Measurements from ENCODE around the gene ARNT2.

DNA sequence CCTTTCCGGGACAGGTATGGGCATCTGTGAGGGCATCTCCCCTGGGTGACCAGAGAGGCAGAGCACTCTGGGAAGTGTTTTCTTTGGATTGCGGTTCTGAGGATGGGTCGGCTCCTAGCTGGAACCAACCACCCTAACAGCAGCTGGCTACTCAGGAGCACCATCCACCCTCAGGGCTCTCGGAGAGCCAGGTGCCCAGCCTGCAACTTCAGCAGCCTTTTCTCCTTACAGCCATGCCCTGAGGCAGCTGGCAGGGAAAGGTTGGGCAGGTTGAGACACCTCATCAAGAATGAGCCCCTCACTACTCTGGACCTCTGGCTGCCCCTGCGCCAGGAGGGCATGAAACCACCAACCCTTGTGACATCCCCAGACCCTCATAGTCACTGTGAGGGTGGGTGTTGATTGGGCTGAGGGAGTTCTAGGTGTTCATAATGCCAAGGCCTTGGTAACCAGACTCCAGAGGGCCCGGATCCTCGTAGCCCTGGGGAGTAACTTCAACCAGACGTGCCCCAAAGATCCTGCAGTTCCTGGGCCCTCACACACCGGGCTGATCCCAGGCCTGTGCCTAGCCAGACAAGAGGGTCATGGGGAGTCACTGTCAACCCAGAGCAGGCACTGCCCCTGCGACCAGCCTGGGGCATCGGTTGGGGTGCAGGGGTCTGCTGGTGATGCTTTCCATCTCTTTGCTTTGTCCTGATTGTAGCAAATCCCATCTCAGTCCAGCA lies 176.5 kb downstream of the ARNT2 start:
- TF ChIP-seq POLR2A (IDR thresholded peaks at IDR 0.05): no peak
- no peak for TF ChIP-seq POLR2AphosphoS5 (IDR thresholded peaks at IDR 0.05; ENCODE audit: insufficient read depth in 1 of 2, low read depth in 1 of 2)

All from vagina (tissue), 2 donors.